Neural progenitor cell (in vitro differentiated cells): ENCODE measurements around the gene GPI. TPM values are rescaled to one million over a fixed set of nuclear protein-coding genes. Genes with fewer than 3 reads are reported as not detected.

Experiments used
- DNase-seq: peaks from one replicate; pipeline ENCODE4 v3.0.0-alpha.2; 2016; ENCODE audit warnings: low spot score
- H2AFZ ChIP-seq: fragments of 200-600 bp; sonication (generic); replicated peaks from 2 replicates; pipeline ENCODE4 v1.6.1; 2016; ENCODE audit warnings: antibody characterized with exemption
- H3F3A ChIP-seq: fragments of 200-600 bp; sonication (generic); 2 replicates; pipeline ENCODE4 v1.6.1; 2016; ENCODE audit warnings: antibody characterized with exemption, low read depth
- H3K27ac ChIP-seq: fragments of 200-600 bp; sonication (generic); 2 replicates; pipeline ENCODE4 v1.5.1; 2016; ENCODE audit warnings: mild to moderate bottlenecking
- H3K27me3 ChIP-seq: fragments of 200-600 bp; sonication (generic); 2 replicates; pipeline ENCODE4 v1.6.1; 2016; ENCODE audit warnings: mild to moderate bottlenecking, moderate library complexity
- H3K36me3 ChIP-seq: fragments of 200-600 bp; sonication (generic); 2 replicates; pipeline ENCODE4 v1.5.1; 2016
- H3K4me1 ChIP-seq: fragments of 200-600 bp; sonication (generic); 2 replicates; pipeline ENCODE4 v1.6.1; 2016; ENCODE audit warnings: mixed run types
- H3K4me2 ChIP-seq: fragments of 200-600 bp; sonication (generic); 2 replicates; pipeline ENCODE4 v1.6.1; 2016
- H3K4me3 ChIP-seq: fragments of 200-600 bp; sonication (generic); 2 replicates; pipeline ENCODE4 v1.5.1; 2016
- H3K79me2 ChIP-seq: fragments of 200-600 bp; sonication (generic); 2 replicates; pipeline ENCODE4 v1.6.1; 2016; ENCODE audit warnings: low read depth
- H3K9ac ChIP-seq: fragments of 200-600 bp; sonication (generic); 2 replicates; pipeline ENCODE4 v1.6.1; 2016
- H3K9me3 ChIP-seq: fragments of 200-600 bp; sonication (generic); 2 replicates; pipeline ENCODE4 v1.5.1; 2016; ENCODE audit warnings: low read depth
- H4K20me1 ChIP-seq: fragments of 200-600 bp; sonication (generic); 2 replicates; pipeline ENCODE4 v1.6.1; 2016; ENCODE audit warnings: low read depth
- H3K27ac Mint-ChIP-seq: 3 replicates; pipeline ENCODE4 v1.8.0; 2021; ENCODE audit warnings: mixed read lengths
- H3K27me3 Mint-ChIP-seq: 2 replicates; pipeline ENCODE4 v1.8.0; 2022; ENCODE audit warnings: low read depth, mild to moderate bottlenecking, inconsistent platforms, moderate library complexity, mixed read lengths; ENCODE audit not compliant: insufficient read depth
- H3K36me3 Mint-ChIP-seq: 3 replicates; pipeline ENCODE4 v1.8.0; 2021; ENCODE audit warnings: mixed read lengths
- H3K4me1 Mint-ChIP-seq: 3 replicates; pipeline ENCODE4 v1.8.0; 2021; ENCODE audit warnings: mixed read lengths
- H3K4me3 Mint-ChIP-seq: 3 replicates; pipeline ENCODE4 v1.8.0; 2021; ENCODE audit warnings: mild to moderate bottlenecking, moderate library complexity, mixed read lengths
- H3K9me3 Mint-ChIP-seq: 3 replicates; pipeline ENCODE4 v1.8.0; 2020; ENCODE audit warnings: mixed read lengths
- EZH2 ChIP-seq: fragments of 200-600 bp; sonication (generic); IDR thresholded peaks from 2 replicates; pipeline ENCODE4 v1.6.1; 2017; ENCODE audit warnings: antibody characterized with exemption, mild to moderate bottlenecking, moderate library complexity
- EZH2phosphoT487 ChIP-seq: fragments of 200-600 bp; sonication (generic); IDR thresholded peaks from 2 replicates; pipeline ENCODE4 v1.6.1; 2017; ENCODE audit warnings: antibody characterized with exemption
- total RNA-seq: library from RNA; depleted of rRNA; stranded (reverse); fragments of >200 nt; gene quantifications from 2 replicates; pipeline ENCODE4 v1.2.3, GENCODE V29; 2015; ENCODE audit warnings: low replicate concordance
- TF ChIP-seq, protein P1 (sequence below): fragments of 200-600 bp; sonication (generic); IDR thresholded peaks from 2 replicates; pipeline ENCODE4 v1.5.1; 2017; ENCODE audit warnings: antibody characterized with exemption, mild to moderate bottlenecking

Gene GPI
- total RNA-seq, 1 donor from 2014 or later, result 109 TPM

DNA sequence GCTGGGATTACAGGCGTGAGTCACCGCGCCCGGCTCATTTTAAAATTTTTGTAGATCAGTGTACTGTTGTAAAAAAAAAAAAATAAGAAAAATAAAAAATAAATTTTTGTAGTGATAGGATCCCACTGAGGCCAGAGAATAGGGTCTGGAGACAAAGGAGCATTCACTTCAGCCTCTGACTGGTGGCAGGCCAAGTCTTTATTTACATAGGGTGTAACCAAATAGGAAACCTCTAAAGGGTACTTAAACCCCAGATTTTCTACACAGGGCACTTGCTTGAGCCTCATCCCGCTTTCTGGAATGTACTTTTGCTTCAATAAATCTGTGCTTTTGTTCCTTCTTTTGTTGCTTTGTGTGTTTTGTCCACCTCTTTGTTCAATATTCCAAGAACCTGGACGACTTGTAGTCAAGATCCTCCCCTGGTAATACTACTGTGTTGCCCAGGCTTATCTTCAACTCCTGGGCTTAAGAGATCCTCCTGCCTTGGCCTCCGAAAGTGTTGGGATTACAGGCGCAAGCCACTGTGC, 37.1 kb downstream of the GPI start:
- H3K4me3 Mint-ChIP-seq, result no peak overlapping the region
- TF ChIP-seq, protein P1, sequence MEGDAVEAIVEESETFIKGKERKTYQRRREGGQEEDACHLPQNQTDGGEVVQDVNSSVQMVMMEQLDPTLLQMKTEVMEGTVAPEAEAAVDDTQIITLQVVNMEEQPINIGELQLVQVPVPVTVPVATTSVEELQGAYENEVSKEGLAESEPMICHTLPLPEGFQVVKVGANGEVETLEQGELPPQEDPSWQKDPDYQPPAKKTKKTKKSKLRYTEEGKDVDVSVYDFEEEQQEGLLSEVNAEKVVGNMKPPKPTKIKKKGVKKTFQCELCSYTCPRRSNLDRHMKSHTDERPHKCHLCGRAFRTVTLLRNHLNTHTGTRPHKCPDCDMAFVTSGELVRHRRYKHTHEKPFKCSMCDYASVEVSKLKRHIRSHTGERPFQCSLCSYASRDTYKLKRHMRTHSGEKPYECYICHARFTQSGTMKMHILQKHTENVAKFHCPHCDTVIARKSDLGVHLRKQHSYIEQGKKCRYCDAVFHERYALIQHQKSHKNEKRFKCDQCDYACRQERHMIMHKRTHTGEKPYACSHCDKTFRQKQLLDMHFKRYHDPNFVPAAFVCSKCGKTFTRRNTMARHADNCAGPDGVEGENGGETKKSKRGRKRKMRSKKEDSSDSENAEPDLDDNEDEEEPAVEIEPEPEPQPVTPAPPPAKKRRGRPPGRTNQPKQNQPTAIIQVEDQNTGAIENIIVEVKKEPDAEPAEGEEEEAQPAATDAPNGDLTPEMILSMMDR, result no peak
- H3K27ac Mint-ChIP-seq, result no peak overlapping the region

DNA sequence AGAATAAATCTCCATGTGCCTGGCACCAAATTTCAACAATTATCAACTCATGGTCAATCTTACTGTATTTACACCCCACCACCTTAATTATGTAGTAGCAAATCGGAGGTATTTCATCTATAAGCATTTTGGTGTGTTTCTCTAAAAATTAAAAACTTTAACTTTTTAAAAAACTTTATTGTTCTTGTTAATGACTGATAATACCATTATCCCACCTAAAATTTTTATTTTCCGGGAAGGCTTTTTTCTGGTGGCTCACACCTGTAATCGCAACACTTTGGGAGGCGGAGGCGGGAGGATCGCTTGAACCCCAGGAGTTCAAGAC, 38.8 kb downstream of the GPI start:
- H3K4me3 Mint-ChIP-seq, result peak overlapping the region; percentile 90
- TF ChIP-seq EZH2, result no peak
- TF ChIP-seq EZH2phosphoT487, result no peak
- TF ChIP-seq, protein P1, result no peak
- Histone ChIP-seq H3K9me3 (no peaks in the 10 kb centered on the region), H3K4me2 (peak overlapping the region; percentile 83), H3K36me3 (no peaks in the 10 kb centered on the region), H2AFZ (peak overlapping the region; percentile 93), H3F3A (peaks cover 10% of the 10 kb centered on the region), H3K4me1 (no peaks in the 10 kb centered on the region), H3K27ac (no peak overlapping the region), H3K9ac (no peak overlapping the region), H3K4me3 (peak overlapping the region; percentile 81), H3K27me3 (no peaks in the 10 kb centered on the region), H4K20me1 (peaks cover 13% of the 10 kb centered on the region), H3K79me2 (peaks cover 37% of the 10 kb centered on the region)
- H3K27ac Mint-ChIP-seq, result no peak overlapping the region
- H3K4me1 Mint-ChIP-seq, result peaks cover 2% of the 10 kb centered on the region
- peaks cover 2% of the 10 kb centered on the region for H3K27me3 Mint-ChIP-seq
- DNase-seq, result no peak
- peaks cover 22% of the 10 kb centered on the region for H3K36me3 Mint-ChIP-seq
- no peaks in the 10 kb centered on the region for H3K9me3 Mint-ChIP-seq

More for the DNA sequence above, 37.1 kb downstream of the GPI start:
- Histone ChIP-seq H3K79me2 (peaks cover 29% of the 10 kb centered on the region), H3K4me1 (no peaks in the 10 kb centered on the region), H3K27ac (no peak overlapping the region), H3K4me3 (no peak overlapping the region), H3K36me3 (no peaks in the 10 kb centered on the region), H3F3A (peaks cover 10% of the 10 kb centered on the region), H3K9me3 (no peaks in the 10 kb centered on the region), H2AFZ (no peak overlapping the region), H4K20me1 (peaks cover 2% of the 10 kb centered on the region), H3K9ac (no peak overlapping the region), H3K27me3 (no peaks in the 10 kb centered on the region), H3K4me2 (no peak overlapping the region)
- no peak for DNase-seq
- peaks cover 27% of the 10 kb centered on the region for H3K36me3 Mint-ChIP-seq
- no peaks in the 10 kb centered on the region for H3K9me3 Mint-ChIP-seq
- H3K4me1 Mint-ChIP-seq, result peaks cover 2% of the 10 kb centered on the region
- peaks cover 2% of the 10 kb centered on the region for H3K27me3 Mint-ChIP-seq

DNA sequence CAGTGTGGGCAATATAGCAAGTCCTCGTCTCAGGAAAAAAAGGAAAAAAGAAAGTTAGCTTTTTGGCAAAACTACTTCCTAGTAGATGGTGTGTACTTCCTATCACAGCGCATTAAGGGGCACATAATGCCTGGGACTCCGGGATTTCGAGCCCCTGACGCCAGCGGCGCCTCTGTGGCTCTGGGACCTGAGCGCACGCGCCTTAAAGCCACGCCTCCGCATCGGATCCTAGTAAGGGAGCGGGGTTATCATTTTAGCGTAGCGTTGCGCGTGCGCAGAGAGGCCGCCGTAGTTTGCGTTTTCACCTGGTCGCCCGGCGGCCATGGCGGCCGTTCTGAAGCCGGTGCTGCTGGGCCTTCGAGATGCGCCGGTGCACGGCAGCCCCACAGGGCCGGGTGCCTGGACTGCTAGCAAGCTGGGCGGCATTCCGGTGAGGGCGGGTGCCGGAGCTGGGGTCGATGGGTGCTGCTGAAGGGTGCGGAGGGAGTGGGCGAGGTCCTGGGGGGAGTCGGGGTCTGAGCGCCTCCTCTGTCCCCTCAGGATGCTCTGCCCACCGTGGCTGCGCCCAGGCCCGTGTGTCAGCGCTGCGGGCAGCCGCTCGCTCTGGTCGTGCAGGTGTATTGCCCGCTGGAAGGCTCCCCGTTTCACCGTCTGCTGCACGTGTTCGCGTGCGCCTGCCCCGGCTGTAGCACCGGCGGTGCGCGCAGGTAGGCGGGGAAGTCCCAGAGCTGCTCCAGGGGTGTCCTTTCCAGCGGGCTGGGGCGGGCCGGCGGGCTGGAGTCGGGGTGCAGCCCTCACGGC, 39.3 kb downstream of the GPI start, which contains the start of gene PDCD2L:
PDCD2L (plus strand) TSS at position 291 of the 801 bp plus-strand sequence; CDS start at position 323, 32 bp downstream.
- H3K9me3 Mint-ChIP-seq, result no peaks in the 10 kb centered on the region
- Histone ChIP-seq H3F3A (peaks cover 10% of the 10 kb centered on the region), H3K9ac (peak within 1 kb of the TSS; percentile 48), H2AFZ (peak within 1 kb of the TSS; percentile 93), H3K4me1 (no peaks in the 10 kb centered on the region), H3K4me3 (peak within 1 kb of the TSS; percentile 81), H3K27ac (no peak within 1 kb of the TSS), H4K20me1 (peaks cover 13% of the 10 kb centered on the region), H3K36me3 (no peaks in the 10 kb centered on the region), H3K27me3 (no peaks in the 10 kb centered on the region), H3K79me2 (peaks cover 37% of the 10 kb centered on the region), H3K4me2 (peak within 1 kb of the TSS; percentile 83), H3K9me3 (no peaks in the 10 kb centered on the region)
- H3K27me3 Mint-ChIP-seq, result no peaks in the 10 kb centered on the region
- peak; percentile 97 for DNase-seq
- TF ChIP-seq EZH2phosphoT487, result no peak
- TF ChIP-seq EZH2, result no peak
- TF ChIP-seq, protein P1, result no peak
- no peak within 1 kb of the TSS for H3K27ac Mint-ChIP-seq
- peaks cover 2% of the 10 kb centered on the region for H3K4me1 Mint-ChIP-seq
- H3K4me3 Mint-ChIP-seq, result peak within 1 kb of the TSS; percentile 90
- H3K36me3 Mint-ChIP-seq, result peaks cover 24% of the 10 kb centered on the region
